HepG2 (cell line): ENCODE measurements around the gene ANKRD12. TPM values are rescaled to one million over a fixed set of nuclear protein-coding genes. Genes with fewer than 3 reads are reported as not detected.

Source experiments
- DPF2 ChIP-seq: sonication (generic); formaldehyde crosslinking; IDR thresholded peaks from 2 replicates; pipeline ENCODE4 v1.4.0; 2020; ENCODE audit warnings: mild to moderate bottlenecking, low read depth, missing genetic modification reagents, borderline replicate concordance
- HNF4A ChIP-seq: sonication (generic); formaldehyde crosslinking; IDR thresholded peaks from 2 replicates; pipeline ENCODE4 v1.4.0; 2020; ENCODE audit warnings: missing genetic modification reagents
- MTF1 ChIP-seq: sonication (generic); formaldehyde crosslinking; IDR thresholded peaks from 2 replicates; pipeline ENCODE4 v1.5.0; 2020; ENCODE audit warnings: missing genetic modification reagents
- NFKBIZ ChIP-seq: IDR thresholded peaks from 2 replicates; pipeline ENCODE4 v1.6.1; 2018; ENCODE audit warnings: missing genetic modification reagents, missing compliant biosample characterization
- SRY ChIP-seq: sonication (generic); formaldehyde crosslinking; IDR thresholded peaks from 2 replicates; pipeline ENCODE4 v1.8.0; 2022; ENCODE audit warnings: mild to moderate bottlenecking, missing genetic modification reagents
- TBL1XR1 ChIP-seq: fragments of 150-350 bp; IDR thresholded peaks from 2 replicates; pipeline ENCODE4 v1.6.1; 2014; ENCODE audit warnings: borderline replicate concordance, low read length; ENCODE audit not compliant: partially characterized antibody
- ZNF678 ChIP-seq: sonication (generic); formaldehyde crosslinking; IDR thresholded peaks from 2 replicates; pipeline ENCODE4 v1.4.0; 2020; ENCODE audit warnings: mild to moderate bottlenecking, missing genetic modification reagents
- ZNF782 ChIP-seq: sonication (generic); formaldehyde crosslinking; IDR thresholded peaks from 2 replicates; pipeline ENCODE4 v1.4.0; 2020; ENCODE audit warnings: missing genetic modification reagents, mild to moderate bottlenecking, borderline replicate concordance
- ZNF792 ChIP-seq: IDR thresholded peaks from 2 replicates; pipeline ENCODE4 v1.6.1; 2016
- polyA plus RNA-seq, 8 experiments: library from polyadenylated mRNA; depleted of rRNA in 3 of 8; stranded (reverse) in 7 of 8; unstranded in 1 of 8; fragments of >200 nt; fragmentation: Illumina TruSeq in 4 of 8; extraction: Trizol in 4 of 8; gene quantifications; 2 replicates each; pipeline versions ENCODE4 v1.2.1 to v1.2.3, GENCODE V29; 2011 to 2016; ENCODE audit warnings: low read depth in 4 of 8, missing spikeins in 1 of 8, mixed read lengths in 1 of 8; ENCODE audit not compliant: insufficient read depth in 1 of 8
- total RNA-seq, 5 experiments: library from RNA; depleted of rRNA; stranded (reverse); fragments of >200 nt; fragmentation: Illumina TruSeq; extraction: Trizol; gene quantifications; 2 replicates each; pipeline ENCODE4 v1.2.3, GENCODE V29; 2016; ENCODE audit warnings: low read depth in 1 of 5
- TF ChIP-seq, protein P1 (sequence below): sonication (generic); formaldehyde crosslinking; IDR thresholded peaks from 2 replicates; pipeline ENCODE4 v1.4.0; 2020; ENCODE audit warnings: missing genetic modification reagents, borderline replicate concordance
- TF ChIP-seq, protein P2 (sequence below): sonication (generic); formaldehyde crosslinking; IDR thresholded peaks from 2 replicates; pipeline ENCODE4 v1.5.0; 2020; ENCODE audit warnings: mild to moderate bottlenecking, missing genetic modification reagents, borderline replicate concordance
- TF ChIP-seq, protein P3 (sequence below): sonication (generic); formaldehyde crosslinking; conservative IDR thresholded peaks from 2 replicates; pipeline ENCODE4 v1.4.0; 2020; ENCODE audit warnings: missing genetic modification reagents
- TF ChIP-seq, protein P4 (sequence below): sonication (generic); formaldehyde crosslinking; IDR thresholded peaks from 2 replicates; pipeline ENCODE4 v1.8.0; 2022; ENCODE audit warnings: mild to moderate bottlenecking, missing genetic modification reagents, borderline replicate concordance

The ANKRD12 gene
- total and polyA plus RNA-seq, 2 of the 13 experiments (the other 11 are each of a cell fraction or from before 2014, with no cell fraction given), result 6.0 to 23.2 TPM

DNA sequence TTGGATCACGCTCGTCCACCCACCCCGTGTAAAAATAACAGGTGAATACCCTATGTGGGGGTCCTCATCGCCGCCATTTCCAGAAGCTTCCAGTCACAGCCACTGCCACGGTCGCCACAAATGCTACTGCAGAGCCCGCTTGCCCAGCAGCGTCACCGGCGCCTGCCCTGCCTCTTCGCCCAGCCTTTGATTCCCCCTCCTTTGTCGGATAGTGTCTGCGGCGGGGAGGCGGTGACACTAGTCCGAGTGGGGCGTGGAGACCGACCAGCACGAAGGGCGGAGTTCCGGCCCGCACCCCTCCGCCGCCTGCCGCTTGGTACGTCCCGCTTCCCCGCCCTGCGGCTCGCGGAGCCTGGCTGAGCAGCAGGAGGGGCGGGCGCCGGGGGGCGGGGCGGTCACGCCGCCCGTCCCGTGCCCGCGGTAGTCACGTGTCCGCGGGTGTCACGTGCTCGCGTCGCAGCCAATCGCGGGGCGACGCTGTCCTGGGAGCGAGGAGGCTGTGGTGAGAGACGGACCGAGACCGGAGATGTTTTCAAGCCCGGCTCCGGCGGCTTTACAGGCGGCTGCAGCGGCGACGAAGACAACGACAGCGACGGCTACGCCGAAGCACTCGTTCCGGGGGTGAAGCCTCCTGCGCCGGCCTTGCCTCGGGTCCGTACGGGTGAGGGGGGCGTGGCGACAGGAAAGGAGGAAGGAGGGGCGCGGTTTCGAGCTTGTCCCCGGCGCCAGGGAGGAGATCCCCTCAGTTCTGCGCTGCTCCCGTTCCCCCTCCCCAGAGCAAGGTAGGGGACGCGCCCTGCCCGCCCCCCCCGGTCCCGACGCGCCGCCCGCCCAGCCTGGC lies at the start of gene ANKRD12 (continued):
- TF ChIP-seq, protein P1, sequence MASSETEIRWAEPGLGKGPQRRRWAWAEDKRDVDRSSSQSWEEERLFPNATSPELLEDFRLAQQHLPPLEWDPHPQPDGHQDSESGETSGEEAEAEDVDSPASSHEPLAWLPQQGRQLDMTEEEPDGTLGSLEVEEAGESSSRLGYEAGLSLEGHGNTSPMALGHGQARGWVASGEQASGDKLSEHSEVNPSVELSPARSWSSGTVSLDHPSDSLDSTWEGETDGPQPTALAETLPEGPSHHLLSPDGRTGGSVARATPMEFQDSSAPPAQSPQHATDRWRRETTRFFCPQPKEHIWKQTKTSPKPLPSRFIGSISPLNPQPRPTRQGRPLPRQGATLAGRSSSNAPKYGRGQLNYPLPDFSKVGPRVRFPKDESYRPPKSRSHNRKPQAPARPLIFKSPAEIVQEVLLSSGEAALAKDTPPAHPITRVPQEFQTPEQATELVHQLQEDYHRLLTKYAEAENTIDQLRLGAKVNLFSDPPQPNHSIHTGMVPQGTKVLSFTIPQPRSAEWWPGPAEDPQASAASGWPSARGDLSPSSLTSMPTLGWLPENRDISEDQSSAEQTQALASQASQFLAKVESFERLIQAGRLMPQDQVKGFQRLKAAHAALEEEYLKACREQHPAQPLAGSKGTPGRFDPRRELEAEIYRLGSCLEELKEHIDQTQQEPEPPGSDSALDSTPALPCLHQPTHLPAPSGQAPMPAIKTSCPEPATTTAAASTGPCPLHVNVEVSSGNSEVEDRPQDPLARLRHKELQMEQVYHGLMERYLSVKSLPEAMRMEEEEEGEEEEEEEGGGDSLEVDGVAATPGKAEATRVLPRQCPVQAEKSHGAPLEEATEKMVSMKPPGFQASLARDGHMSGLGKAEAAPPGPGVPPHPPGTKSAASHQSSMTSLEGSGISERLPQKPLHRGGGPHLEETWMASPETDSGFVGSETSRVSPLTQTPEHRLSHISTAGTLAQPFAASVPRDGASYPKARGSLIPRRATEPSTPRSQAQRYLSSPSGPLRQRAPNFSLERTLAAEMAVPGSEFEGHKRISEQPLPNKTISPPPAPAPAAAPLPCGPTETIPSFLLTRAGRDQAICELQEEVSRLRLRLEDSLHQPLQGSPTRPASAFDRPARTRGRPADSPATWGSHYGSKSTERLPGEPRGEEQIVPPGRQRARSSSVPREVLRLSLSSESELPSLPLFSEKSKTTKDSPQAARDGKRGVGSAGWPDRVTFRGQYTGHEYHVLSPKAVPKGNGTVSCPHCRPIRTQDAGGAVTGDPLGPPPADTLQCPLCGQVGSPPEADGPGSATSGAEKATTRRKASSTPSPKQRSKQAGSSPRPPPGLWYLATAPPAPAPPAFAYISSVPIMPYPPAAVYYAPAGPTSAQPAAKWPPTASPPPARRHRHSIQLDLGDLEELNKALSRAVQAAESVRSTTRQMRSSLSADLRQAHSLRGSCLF, result no peak
- TF ChIP-seq ZNF792 (CRISPR knock-in tag) (peak; percentile 55; the same call in 1 of the 2 replicates), SRY (0 out of 2 replicates have a peak, but pooled peaks have one; percentile 58), NFKBIZ (CRISPR knock-in tag) (peak; percentile 21; the same call in 1 of the 2 replicates), TBL1XR1 (no peak), ZNF782 (CRISPR knock-in tag) (no peak; the same call in 1 of the 2 replicates), DPF2 (no peak), ZNF678 (no peak), MTF1 (CRISPR knock-in tag) (no peak), HNF4A (CRISPR knock-in tag) (no peak)
- TF ChIP-seq, protein P2, sequence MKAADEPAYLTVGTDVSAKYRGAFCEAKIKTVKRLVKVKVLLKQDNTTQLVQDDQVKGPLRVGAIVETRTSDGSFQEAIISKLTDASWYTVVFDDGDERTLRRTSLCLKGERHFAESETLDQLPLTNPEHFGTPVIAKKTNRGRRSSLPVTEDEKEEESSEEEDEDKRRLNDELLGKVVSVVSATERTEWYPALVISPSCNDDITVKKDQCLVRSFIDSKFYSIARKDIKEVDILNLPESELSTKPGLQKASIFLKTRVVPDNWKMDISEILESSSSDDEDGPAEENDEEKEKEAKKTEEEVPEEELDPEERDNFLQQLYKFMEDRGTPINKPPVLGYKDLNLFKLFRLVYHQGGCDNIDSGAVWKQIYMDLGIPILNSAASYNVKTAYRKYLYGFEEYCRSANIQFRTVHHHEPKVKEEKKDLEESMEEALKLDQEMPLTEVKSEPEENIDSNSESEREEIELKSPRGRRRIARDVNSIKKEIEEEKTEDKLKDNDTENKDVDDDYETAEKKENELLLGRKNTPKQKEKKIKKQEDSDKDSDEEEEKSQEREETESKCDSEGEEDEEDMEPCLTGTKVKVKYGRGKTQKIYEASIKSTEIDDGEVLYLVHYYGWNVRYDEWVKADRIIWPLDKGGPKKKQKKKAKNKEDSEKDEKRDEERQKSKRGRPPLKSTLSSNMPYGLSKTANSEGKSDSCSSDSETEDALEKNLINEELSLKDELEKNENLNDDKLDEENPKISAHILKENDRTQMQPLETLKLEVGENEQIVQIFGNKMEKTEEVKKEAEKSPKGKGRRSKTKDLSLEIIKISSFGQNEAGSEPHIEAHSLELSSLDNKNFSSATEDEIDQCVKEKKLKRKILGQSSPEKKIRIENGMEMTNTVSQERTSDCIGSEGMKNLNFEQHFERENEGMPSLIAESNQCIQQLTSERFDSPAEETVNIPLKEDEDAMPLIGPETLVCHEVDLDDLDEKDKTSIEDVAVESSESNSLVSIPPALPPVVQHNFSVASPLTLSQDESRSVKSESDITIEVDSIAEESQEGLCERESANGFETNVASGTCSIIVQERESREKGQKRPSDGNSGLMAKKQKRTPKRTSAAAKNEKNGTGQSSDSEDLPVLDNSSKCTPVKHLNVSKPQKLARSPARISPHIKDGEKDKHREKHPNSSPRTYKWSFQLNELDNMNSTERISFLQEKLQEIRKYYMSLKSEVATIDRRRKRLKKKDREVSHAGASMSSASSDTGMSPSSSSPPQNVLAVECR (CRISPR knock-in tag), result peak; percentile 92
- TF ChIP-seq, protein P3, sequence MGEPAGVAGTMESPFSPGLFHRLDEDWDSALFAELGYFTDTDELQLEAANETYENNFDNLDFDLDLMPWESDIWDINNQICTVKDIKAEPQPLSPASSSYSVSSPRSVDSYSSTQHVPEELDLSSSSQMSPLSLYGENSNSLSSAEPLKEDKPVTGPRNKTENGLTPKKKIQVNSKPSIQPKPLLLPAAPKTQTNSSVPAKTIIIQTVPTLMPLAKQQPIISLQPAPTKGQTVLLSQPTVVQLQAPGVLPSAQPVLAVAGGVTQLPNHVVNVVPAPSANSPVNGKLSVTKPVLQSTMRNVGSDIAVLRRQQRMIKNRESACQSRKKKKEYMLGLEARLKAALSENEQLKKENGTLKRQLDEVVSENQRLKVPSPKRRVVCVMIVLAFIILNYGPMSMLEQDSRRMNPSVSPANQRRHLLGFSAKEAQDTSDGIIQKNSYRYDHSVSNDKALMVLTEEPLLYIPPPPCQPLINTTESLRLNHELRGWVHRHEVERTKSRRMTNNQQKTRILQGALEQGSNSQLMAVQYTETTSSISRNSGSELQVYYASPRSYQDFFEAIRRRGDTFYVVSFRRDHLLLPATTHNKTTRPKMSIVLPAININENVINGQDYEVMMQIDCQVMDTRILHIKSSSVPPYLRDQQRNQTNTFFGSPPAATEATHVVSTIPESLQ (CRISPR knock-in tag), result no peak
- TF ChIP-seq, protein P4, sequence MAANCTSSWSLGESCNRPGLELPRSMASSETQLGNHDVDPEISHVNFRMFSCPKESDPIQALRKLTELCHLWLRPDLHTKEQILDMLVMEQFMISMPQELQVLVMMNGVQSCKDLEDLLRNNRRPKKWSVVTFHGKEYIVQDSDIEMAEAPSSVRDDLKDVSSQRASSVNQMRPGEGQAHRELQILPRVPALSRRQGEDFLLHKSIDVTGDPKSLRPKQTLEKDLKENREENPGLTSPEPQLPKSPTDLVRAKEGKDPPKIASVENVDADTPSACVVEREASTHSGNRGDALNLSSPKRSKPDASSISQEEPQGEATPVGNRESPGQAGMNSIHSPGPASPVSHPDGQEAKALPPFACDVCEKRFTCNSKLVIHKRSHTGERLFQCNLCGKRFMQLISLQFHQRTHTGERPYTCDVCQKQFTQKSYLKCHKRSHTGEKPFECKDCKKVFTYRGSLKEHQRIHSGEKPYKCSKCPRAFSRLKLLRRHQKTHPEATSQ (CRISPR knock-in tag), result peak; percentile 22; the same call in 1 of the 2 replicates
